ENCODE results near the gene CA14.
"Not testable (repeated sequence)": the region's sequence is repeated elsewhere in the genome, so short reads cannot be mapped to it uniquely, and the experiment has no call there.

The CA14 gene

GRCh38 chr1:150281758-150282557 is 24.4 kb downstream of the CA14 start, which contains the start of gene CIART:
Gene CIART, plus strand, starts transcription at chr1:150282554. Its CDS starts 714 bp downstream, at chr1:150283268.
- DNase-seq, result peak; percentile 70 to 87 (median 76)

- no peak for DNase-seq
Measured at GRCh38 chr1:150282558-150282958, 25.0 kb downstream of the CA14 start.

- DNase-seq, result no peak
Measured at GRCh38 chr1:150283260-150283659, 25.7 kb downstream of the CA14 start.

DNA sequence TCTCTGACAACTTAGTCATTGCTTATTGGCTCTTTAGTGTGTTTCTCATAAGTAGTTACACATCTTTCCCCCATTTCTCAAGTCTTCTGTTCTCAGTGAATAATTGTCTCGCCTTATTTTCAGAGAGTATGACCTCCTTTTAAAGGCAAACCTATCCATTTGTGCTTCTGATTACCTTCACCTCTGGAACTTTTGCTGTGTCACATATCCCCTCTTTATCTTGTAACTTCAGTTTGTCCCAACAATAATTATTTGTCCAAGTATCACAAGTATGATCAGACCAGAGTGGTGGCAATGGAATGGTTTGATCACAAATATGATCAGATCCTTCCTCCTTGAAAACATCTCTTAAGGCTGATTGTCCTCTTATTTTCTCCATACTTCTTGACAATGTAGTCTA is 30.8 kb downstream of the CA14 start:
- no peak for DNase-seq

DNA sequence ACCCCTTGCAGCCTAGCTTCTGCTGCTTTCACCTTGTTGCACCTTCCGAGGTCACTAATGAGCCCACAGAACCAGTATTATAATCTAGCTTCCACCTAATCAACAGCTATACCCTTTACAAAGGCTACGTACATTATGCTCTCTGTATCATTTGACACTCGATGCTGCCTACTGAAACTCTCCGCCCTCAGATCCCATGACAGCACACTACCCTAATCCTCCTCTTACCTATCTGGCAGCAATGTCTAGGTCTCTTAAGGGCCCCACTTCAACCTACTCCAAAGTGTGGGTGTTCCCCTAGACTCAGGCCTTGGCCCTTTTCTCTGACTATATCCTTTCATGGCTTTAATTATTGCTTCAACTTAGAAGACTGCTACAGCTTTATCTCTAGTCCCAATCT is 31.2 kb downstream of the CA14 start:
- no peak for DNase-seq

DNA sequence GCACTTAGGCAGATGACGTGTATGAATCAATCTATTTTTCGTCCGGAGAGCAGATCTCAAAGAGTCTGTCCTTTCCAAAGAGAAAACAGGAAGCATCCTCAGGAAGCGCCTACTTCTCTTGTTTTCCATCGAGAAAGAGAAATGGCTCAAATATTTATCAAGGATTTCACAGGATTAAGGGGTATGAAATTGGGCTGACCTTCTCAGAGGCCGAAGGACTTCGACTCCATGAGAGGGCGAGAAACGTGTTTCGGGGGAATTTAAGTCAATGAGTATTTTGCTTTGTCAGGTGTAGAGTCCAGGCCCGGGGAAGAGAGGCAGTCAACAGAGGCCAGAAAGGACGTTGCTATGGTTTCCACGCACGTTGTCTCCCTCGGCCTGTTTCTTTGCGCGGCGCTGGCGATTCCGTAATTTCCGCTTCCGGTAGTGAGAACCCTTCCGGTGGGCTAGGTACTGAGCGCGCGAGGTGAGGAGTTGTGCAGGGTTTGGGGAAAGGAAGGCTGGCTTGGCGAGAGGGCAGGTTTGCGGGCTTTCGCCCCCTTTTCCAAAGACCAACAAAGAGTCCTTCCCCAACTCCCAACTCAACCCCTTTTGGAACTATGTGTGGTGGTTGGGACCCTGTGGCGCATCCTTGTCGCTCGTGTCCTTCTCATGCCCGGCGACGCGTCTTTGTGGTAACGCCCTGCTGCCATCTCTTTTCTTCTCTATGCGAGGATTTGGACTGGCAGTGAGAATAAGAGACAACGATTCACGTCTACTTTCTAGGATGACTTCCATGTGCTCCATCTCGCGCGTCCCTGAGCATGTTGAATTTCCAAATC is 36.1 kb downstream of the CA14 start, which contains the start of gene MRPS21:
TSS of gene MRPS21 (plus strand) at position 429 of the 821 bp plus-strand sequence. CDS start 506 bp downstream, outside the sequence.
- peak; percentile 65 to 89 (median 80) for DNase-seq

DNA sequence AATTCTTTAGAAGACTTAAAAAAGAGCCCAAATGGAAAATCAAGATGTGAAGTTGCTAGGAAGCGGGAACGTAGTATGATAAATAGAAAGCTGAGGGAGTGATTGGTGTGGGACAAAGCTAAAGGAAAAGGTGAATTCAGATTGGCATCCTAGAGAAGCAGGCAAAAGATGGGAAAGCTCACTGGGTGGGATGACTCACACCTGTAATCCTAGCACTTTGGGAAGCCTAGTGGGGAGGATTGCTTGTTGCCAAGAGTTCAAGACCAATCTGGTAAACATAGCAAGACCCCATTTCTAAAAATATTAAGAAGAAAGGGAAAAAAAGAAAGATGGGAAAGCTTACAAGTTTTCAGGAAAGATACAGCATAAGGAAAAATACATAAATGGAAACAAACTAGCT is 37.9 kb downstream of the CA14 start:
- no peak for DNase-seq

GRCh38 chr1:150299716-150300115 is 42.1 kb downstream of the CA14 start:
- DNase-seq, result no peak

DNA sequence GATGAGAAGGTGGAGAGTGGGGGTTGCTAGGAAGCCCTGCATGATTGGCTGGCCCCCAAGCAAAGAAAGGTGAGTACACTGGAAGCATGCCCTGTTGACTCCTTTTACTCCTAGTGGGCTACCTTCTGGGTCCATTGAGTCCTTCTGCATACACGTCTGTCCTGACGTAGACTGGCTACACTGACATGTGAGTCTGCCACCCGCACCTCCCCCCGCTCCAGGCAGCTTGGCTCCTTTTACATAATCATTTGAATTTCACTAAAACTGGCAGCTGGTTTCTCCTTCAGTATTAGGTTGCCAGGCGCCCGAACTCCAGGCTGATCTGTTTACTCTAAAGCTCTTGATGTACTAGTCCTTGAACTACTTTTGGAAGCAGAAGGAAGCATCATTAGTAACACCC is 44.8 kb downstream of the CA14 start:
- DNase-seq, result no peak

- DNase-seq, result no peak
Measured at GRCh38 chr1:150302902-150303301, 45.3 kb downstream of the CA14 start.

DNA sequence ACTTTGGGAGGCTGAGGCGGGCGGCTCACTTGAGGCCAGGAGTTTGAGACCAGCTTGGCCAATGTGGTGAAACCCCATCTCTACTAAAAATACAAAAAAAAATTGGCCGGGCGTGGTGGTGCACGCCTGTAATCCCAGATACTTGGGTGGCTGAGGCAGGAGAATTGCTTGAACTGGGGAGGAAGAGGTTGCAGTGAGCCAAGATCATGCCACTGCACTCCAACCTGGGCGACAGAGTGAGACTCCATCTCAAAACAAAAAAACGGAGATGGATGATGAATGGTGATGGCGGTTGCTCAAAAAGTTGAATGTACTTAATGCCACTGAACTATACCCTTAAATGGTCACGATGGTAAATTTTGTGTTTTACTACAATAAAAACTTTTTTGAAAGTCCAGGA is 51.0 kb downstream of the CA14 start:
- DNase-seq, result not testable (repeated sequence)

- DNase-seq, result no peak
Measured at GRCh38 chr1:150309758-150310508, 52.4 kb downstream of the CA14 start.

GRCh38 chr1:150311762-150312161 is 54.2 kb downstream of the CA14 start:
- DNase-seq, result no peak

Measured in T-helper 1 cell (primary cell).